ENCODE data around the gene SUCLA2. TPM values are rescaled to one million over a fixed set of nuclear protein-coding genes. Genes with fewer than 3 reads are reported as not detected.
"Not testable (repeated sequence)": the region's sequence is repeated elsewhere in the genome, so short reads cannot be mapped to it uniquely, and the experiment has no call there.

The SUCLA2 gene
- total and polyA plus RNA-seq, 2 experiments from 2014 or later: 48.6 to 69.8 TPM

DNA sequence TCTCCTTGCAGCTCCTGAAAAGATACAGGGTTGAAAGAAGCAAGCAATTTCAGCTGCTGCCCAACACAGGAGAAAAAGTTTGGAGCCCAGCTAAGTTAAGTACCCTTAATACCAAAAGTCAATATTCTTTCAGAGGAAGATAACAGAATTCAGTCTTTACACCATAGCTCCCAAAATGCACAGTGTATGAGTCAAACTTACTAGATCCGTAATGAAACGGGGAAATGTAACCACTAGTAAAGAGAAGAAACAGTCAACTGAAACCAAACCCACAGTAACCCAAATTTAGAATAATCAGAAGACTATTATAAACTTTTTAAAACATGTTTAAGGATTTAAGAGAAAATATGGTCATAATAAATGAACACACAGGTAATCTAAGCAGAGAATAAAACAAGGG is 45.2 kb downstream of the SUCLA2 start:
- Histone ChIP-seq H3K4me1 (ENCODE audit: insufficient read depth) (no peaks in the 10 kb centered on the region), H3K27ac (no peak overlapping the region), H3K4me3 (no peak overlapping the region), H3K27me3 (replicated peaks; ENCODE audit: insufficient read depth) (no peaks in the 10 kb centered on the region), H3K9me2 (ENCODE audit: insufficient read depth) (no peaks in the 10 kb centered on the region), H2AFZ (no peak overlapping the region), H3K4me2 (ENCODE audit: unreplicated experiment) (no peak overlapping the region), H3K9me3 (ENCODE audit: low read depth) (no peaks in the 10 kb centered on the region), H3K9ac (no peak overlapping the region), H3F3A (ENCODE audit: insufficient read depth) (no peaks in the 10 kb centered on the region), H3K36me3 (ENCODE audit: low read depth) (peaks cover 34% of the 10 kb centered on the region), H3K79me2 (ENCODE audit: insufficient read depth) (no peaks in the 10 kb centered on the region), H4K20me1 (ENCODE audit: insufficient read depth) (no peaks in the 10 kb centered on the region)
- WGBS, 2 experiments (ENCODE audit: low coverage in 1 of 2, low lambda C conversion rate in 2 of 2, missing lambda C conversion rate in 2 of 2): 96 to 98% methylated on average over 2 of the region's 2 CpGs
- in situ Hi-C loops (cut with MboI): no loop called here
- no peak for TF ChIP-seq EZH2phosphoT487 (IDR thresholded peaks at IDR 0.05; ENCODE audit: insufficient read depth, low read depth)
- no peak for TF ChIP-seq EZH2 (IDR thresholded peaks at IDR 0.05; ENCODE audit: insufficient read depth, poor library complexity, severe bottlenecking)
- no peak for DNase-seq

- in situ Hi-C loops (cut with MboI): no loop called here
These were observed 51.3 kb downstream of the SUCLA2 start for GRCh38 chr13:47949799-47950198.

DNA sequence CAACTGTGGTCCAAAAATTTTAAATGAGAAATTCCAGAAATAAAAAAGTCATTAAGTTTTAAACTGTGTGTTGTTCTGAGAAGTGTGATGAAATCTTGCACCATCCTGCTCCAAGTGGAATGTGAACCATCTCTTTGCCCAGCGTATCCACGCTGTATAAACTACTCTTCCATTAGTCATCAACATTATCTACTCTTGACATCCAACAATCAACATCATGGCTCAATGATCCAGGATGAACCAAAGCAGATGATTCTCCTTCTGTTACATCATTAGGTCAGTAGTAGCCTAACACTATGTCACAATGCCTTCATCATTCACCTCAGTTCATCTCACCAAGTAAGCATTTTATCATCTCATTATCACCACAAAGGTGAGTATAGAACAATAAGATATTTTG is 55.3 kb downstream of the SUCLA2 start:
- no peaks in the 10 kb centered on the region for H3K27me3 ChIP-seq (replicated peaks; ENCODE audit: insufficient read depth)
- DNase-seq: peak; percentile 45
- no peak overlapping the region for H3K4me2 ChIP-seq (ENCODE audit: unreplicated experiment)
- in situ Hi-C loops (cut with MboI): no loop called here
- WGBS, 2 experiments (ENCODE audit: low coverage in 1 of 2, low lambda C conversion rate in 2 of 2, missing lambda C conversion rate in 2 of 2): 76 to 85% methylated on average over 2 of the region's 2 CpGs
- no peaks in the 10 kb centered on the region for H3K4me1 ChIP-seq (ENCODE audit: insufficient read depth)
- no peaks in the 10 kb centered on the region for H3K79me2 ChIP-seq (ENCODE audit: insufficient read depth)
- H3K27ac ChIP-seq: no peak overlapping the region
- H4K20me1 ChIP-seq (ENCODE audit: insufficient read depth): no peaks in the 10 kb centered on the region
- H3K36me3 ChIP-seq (ENCODE audit: low read depth): peaks cover 28% of the 10 kb centered on the region
- no peak overlapping the region for H3K9ac ChIP-seq
- no peak for TF ChIP-seq EZH2phosphoT487 (IDR thresholded peaks at IDR 0.05; ENCODE audit: insufficient read depth, low read depth)
- no peak for TF ChIP-seq EZH2 (IDR thresholded peaks at IDR 0.05; ENCODE audit: insufficient read depth, poor library complexity, severe bottlenecking)
- no peaks in the 10 kb centered on the region for H3K9me2 ChIP-seq (ENCODE audit: insufficient read depth)
- H3F3A ChIP-seq (ENCODE audit: insufficient read depth): no peaks in the 10 kb centered on the region
- no peaks in the 10 kb centered on the region for H3K9me3 ChIP-seq (ENCODE audit: low read depth)
- H2AFZ ChIP-seq: no peak overlapping the region
- no peak overlapping the region for H3K4me3 ChIP-seq

More at GRCh38 chr13:47949799-47950198, 51.3 kb downstream of the SUCLA2 start:
- TF ChIP-seq EZH2 (IDR thresholded peaks at IDR 0.05; ENCODE audit: insufficient read depth, poor library complexity, severe bottlenecking) (no peak), EZH2phosphoT487 (IDR thresholded peaks at IDR 0.05; ENCODE audit: insufficient read depth, low read depth) (no peak)
- WGBS, 2 experiments (ENCODE audit: low coverage in 1 of 2, low lambda C conversion rate in 2 of 2, missing lambda C conversion rate in 2 of 2): 94 to 99% methylated on average over 2 of the region's 2 CpGs
- H3K36me3 ChIP-seq (ENCODE audit: low read depth): peaks cover 16% of the 10 kb centered on the region; the same call in 1 of the 2 replicates
- no peaks in the 10 kb centered on the region for H4K20me1 ChIP-seq (ENCODE audit: insufficient read depth)
- H3K9me2 ChIP-seq (ENCODE audit: insufficient read depth): no peaks in the 10 kb centered on the region
- H3K79me2 ChIP-seq (ENCODE audit: insufficient read depth): no peaks in the 10 kb centered on the region
- H3K27me3 ChIP-seq (replicated peaks; ENCODE audit: insufficient read depth): no peaks in the 10 kb centered on the region
- H3K4me3 ChIP-seq: no peak overlapping the region
- H3K4me2 ChIP-seq (ENCODE audit: unreplicated experiment): no peak overlapping the region
- no peaks in the 10 kb centered on the region for H3F3A ChIP-seq (ENCODE audit: insufficient read depth)
- no peaks in the 10 kb centered on the region for H3K4me1 ChIP-seq (ENCODE audit: insufficient read depth)
- H2AFZ ChIP-seq: no peak overlapping the region
- H3K9me3 ChIP-seq (ENCODE audit: low read depth): no peaks in the 10 kb centered on the region
- H3K27ac ChIP-seq: no peak overlapping the region
- no peak overlapping the region for H3K9ac ChIP-seq
- no peak for DNase-seq

DNA sequence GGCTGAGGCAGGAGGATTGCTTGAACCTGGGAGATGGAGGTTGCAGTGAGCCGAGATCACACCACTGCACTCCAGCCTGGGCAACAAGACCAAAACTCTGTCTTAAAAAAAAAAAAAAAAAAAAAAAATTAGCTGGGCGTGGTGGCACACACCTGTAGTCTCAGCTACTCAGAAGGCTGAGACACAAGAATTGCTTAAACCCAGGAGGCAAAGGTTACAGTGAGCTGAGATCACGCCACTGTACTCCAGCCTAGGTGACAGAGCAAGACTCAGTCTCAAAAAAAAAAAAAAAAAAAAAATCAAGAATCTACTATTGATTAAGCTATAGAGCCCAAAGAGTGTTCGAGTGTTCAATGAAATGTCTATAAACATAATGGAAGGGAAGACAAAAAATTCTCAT is 55.9 kb downstream of the SUCLA2 start:
- H3K9me3 ChIP-seq (ENCODE audit: low read depth): not testable (repeated sequence)

GRCh38 chr13:47934371-47934770 is 66.7 kb downstream of the SUCLA2 start:
- H3K27me3 ChIP-seq (replicated peaks; ENCODE audit: insufficient read depth): no peaks in the 10 kb centered on the region
- H3K36me3 ChIP-seq (ENCODE audit: low read depth): no peaks in the 10 kb centered on the region
- 0 out of 2 replicates have a peak, but pooled peaks cover under 1% of the 10 kb centered on the region for H3K4me1 ChIP-seq (ENCODE audit: insufficient read depth)
- no peak overlapping the region for H2AFZ ChIP-seq
- H3F3A ChIP-seq (ENCODE audit: insufficient read depth): no peaks in the 10 kb centered on the region
- no peaks in the 10 kb centered on the region for H3K9me3 ChIP-seq (ENCODE audit: low read depth)
- 86 to 91% methylated on average over 5 of the region's 5 CpGs for WGBS, 2 experiments (ENCODE audit: low coverage in 1 of 2, low lambda C conversion rate in 2 of 2, missing lambda C conversion rate in 2 of 2)
- in situ Hi-C loops (cut with MboI): no loop called here
- no peak for DNase-seq
- no peaks in the 10 kb centered on the region for H3K9me2 ChIP-seq (ENCODE audit: insufficient read depth)
- H3K27ac ChIP-seq: no peak overlapping the region
- no peaks in the 10 kb centered on the region for H4K20me1 ChIP-seq (ENCODE audit: insufficient read depth)
- H3K4me3 ChIP-seq: no peak overlapping the region
- H3K79me2 ChIP-seq (ENCODE audit: insufficient read depth): no peaks in the 10 kb centered on the region
- H3K4me2 ChIP-seq (ENCODE audit: unreplicated experiment): no peak overlapping the region
- TF ChIP-seq EZH2 (IDR thresholded peaks at IDR 0.05; ENCODE audit: insufficient read depth, poor library complexity, severe bottlenecking) (no peak), EZH2phosphoT487 (IDR thresholded peaks at IDR 0.05; ENCODE audit: insufficient read depth, low read depth) (no peak)
- no peak overlapping the region for H3K9ac ChIP-seq

More for the DNA sequence above, 55.9 kb downstream of the SUCLA2 start:
- H3K4me2 ChIP-seq (ENCODE audit: unreplicated experiment); DNase-seq; H3K4me3 ChIP-seq; H3K79me2 ChIP-seq (ENCODE audit: insufficient read depth); H3K4me1 ChIP-seq (ENCODE audit: insufficient read depth); H3F3A ChIP-seq (ENCODE audit: insufficient read depth); H3K27me3 ChIP-seq (replicated peaks; ENCODE audit: insufficient read depth); H3K9me2 ChIP-seq (ENCODE audit: insufficient read depth); in situ Hi-C loops (cut with MboI); H2AFZ ChIP-seq; H3K9ac ChIP-seq; H3K27ac ChIP-seq; H4K20me1 ChIP-seq (ENCODE audit: insufficient read depth): not testable (repeated sequence)
- WGBS, 2 experiments (ENCODE audit: low coverage in 1 of 2, low lambda C conversion rate in 2 of 2, missing lambda C conversion rate in 2 of 2): 96 to 100% methylated on average over 3 to 4 of the region's 4 CpGs
- peaks cover 29% of the 10 kb centered on the region for H3K36me3 ChIP-seq (ENCODE audit: low read depth)

Data from GM23248 (cell line).